Transverse colon (tissue), 4 donors: Measurements from ENCODE around the gene DLX1. TPM values are rescaled to one million over a fixed set of nuclear protein-coding genes. Genes with fewer than 3 reads are reported as not detected.

Source experiments
- DNase-seq: peaks from one replicate; pipeline ENCODE4 v3.0.0-alpha.2; 2019
- H3K27ac ChIP-seq, 4 donors: fragments of 200-600 bp; sonication (generic); 2 replicates each; pipeline ENCODE4 v1.5.1; 2016 to 2018; ENCODE audit warnings: inconsistent platforms in 4 of 4
- H3K27me3 ChIP-seq: fragments of 200-600 bp; sonication (generic); 2 replicates; pipeline ENCODE4 v1.5.1; 2017; ENCODE audit warnings: inconsistent platforms
- H3K36me3 ChIP-seq, 4 donors: fragments of 200-600 bp; sonication (generic); 2 replicates each; pipeline ENCODE4 v1.5.1; 2017 to 2019; ENCODE audit warnings: inconsistent platforms in 4 of 4
- H3K4me1 ChIP-seq, 4 donors: fragments of 200-600 bp; sonication (generic); 2 replicates each; pipeline ENCODE4 v1.5.1; 2017 to 2020; ENCODE audit warnings: inconsistent platforms in 4 of 4
- H3K4me3 ChIP-seq, 4 donors: fragments of 200-600 bp; sonication (generic); 1 replicate in 1 of 4; 2 replicates in 3 of 4; pipeline versions ENCODE4 v1.5.1 to v1.6.1; 2017 to 2019; ENCODE audit warnings: inconsistent platforms in 4 of 4
- H3K9me3 ChIP-seq, 2 donors: fragments of 200-600 bp; sonication (generic); 2 replicates each; pipeline ENCODE4 v1.5.1; 2017 to 2019; ENCODE audit warnings: inconsistent platforms in 2 of 2
- CTCF ChIP-seq, 5 experiments: fragments of 200-600 bp in 3 of 5; fragments of 450-650 bp in 2 of 5; sonication (generic) in 3 of 5; IDR thresholded peaks; 1 replicate in 2 of 5; 2 replicates in 3 of 5; pipeline ENCODE4 v1.5.1; 2016 to 2017; ENCODE audit warnings: antibody characterized with exemption in 5 of 5, inconsistent platforms in 3 of 5, mild to moderate bottlenecking in 2 of 5, moderate library complexity in 1 of 5
- EP300 ChIP-seq: sonication (generic); formaldehyde crosslinking; IDR thresholded peaks from one replicate; pipeline ENCODE4 v1.6.1; 2017; ENCODE audit warnings: antibody characterized with exemption, low read depth
- POLR2A ChIP-seq: fragments of 450-650 bp; IDR thresholded peaks from one replicate; pipeline ENCODE4 v1.6.1; 2016; ENCODE audit warnings: antibody characterized with exemption, mild to moderate bottlenecking, moderate library complexity
- POLR2AphosphoS5 ChIP-seq, 3 donors: sonication (generic); formaldehyde crosslinking; IDR thresholded peaks; one replicate each; pipeline ENCODE4 v1.6.1; 2016; ENCODE audit warnings: antibody characterized with exemption in 3 of 3
- WGBS, 2 donors: methylation state at CpG; one replicate each; pipeline ENCODE4 v1.1.5; 2018; ENCODE audit warnings: low coverage in 1 of 2; 5-methylcytosine and 5-hydroxymethylcytosine counted together
- in situ Hi-C, 4 donors: fragments of 200-750 bp; cut with MboI; loops; one replicate each; pipeline versions ENCODE4 v1.15.0 to v1.15.1; 2017; ENCODE audit warnings: low sequenced_read_pairs in 3 of 4, low pct_ligation_motif_present in 1 of 4, low pct_unique_long_range_greater_than_20kb in 1 of 4
- intact Hi-C: fragments of 100-400 bp; cut with DNase I; formaldehyde crosslinking; loops from one replicate; pipeline ENCODE4 v1.15.1; 2023; ENCODE audit warnings: low total_unique reads
- total RNA-seq, 4 donors: library from RNA; depleted of rRNA; stranded (reverse); fragments of >200 nt; gene quantifications; one replicate each; pipeline ENCODE4 v1.1.0, GENCODE V29; 2016

Gene DLX1
- total RNA-seq, 4 donors from 2014 or later = not detected

GRCh38 chr2:172097557-172098131 is 12.3 kb downstream of the DLX1 start:
- intact Hi-C loops (no loop called here), in situ Hi-C loops (no loop called here)
- Histone ChIP-seq H3K4me3 (no peak overlapping the region), H3K36me3 (no peaks in the 10 kb centered on the region), H3K4me1 (peaks cover 47 to 74% (median 70%) of the 10 kb centered on the region in 4 donors), H3K27ac (no peak overlapping the region), H3K9me3 (no peaks in the 10 kb centered on the region), H3K27me3 (peaks cover 100% of the 10 kb centered on the region)
- TF ChIP-seq EP300 = no peak
- TF ChIP-seq POLR2AphosphoS5 (IDR thresholded peaks at IDR 0.05) = no peak
- no peak for TF ChIP-seq CTCF (IDR thresholded peaks at IDR 0.05)
- no peak for TF ChIP-seq POLR2A
- DNase-seq = no peak
- 17 to 34% methylated on average over 2 to 9 of the region's 9 CpGs for WGBS, 2 donors

GRCh38 chr2:172098287-172098649 is 13.0 kb downstream of the DLX1 start:
- intact Hi-C loops = no loop called here
- Histone ChIP-seq H3K27me3 (peaks cover 100% of the 10 kb centered on the region), H3K36me3 (no peaks in the 10 kb centered on the region), H3K4me1 (peaks cover 47 to 80% (median 76%) of the 10 kb centered on the region in 4 donors), H3K27ac (no peak overlapping the region), H3K4me3 (no peak overlapping the region), H3K9me3 (no peaks in the 10 kb centered on the region)
- DNase-seq = no peak
- WGBS, 2 donors = 25 to 40% methylated on average over 1 of the region's 1 CpG
- TF ChIP-seq EP300 (no peak), POLR2A (no peak)
- in situ Hi-C loops = no loop called here

- Histone ChIP-seq H3K4me1 (peaks cover 47 to 85% (median 78%) of the 10 kb centered on the region in 4 donors), H3K9me3 (no peaks in the 10 kb centered on the region), H3K4me3 (peak overlapping the region in 2 of 4 donors; percentile 14 to 36), H3K27me3 (peaks cover 100% of the 10 kb centered on the region), H3K36me3 (no peaks in the 10 kb centered on the region), H3K27ac (no peak overlapping the region)
- 8 to 12% methylated on average over 11 to 31 of the region's 61 CpGs for WGBS, 2 donors
- intact Hi-C loops = no loop called here
- TF ChIP-seq POLR2AphosphoS5 (IDR thresholded peaks at IDR 0.05) (peak in 1 of 3 donors; percentile 40), CTCF (IDR thresholded peaks at IDR 0.05) (no peak), EP300 (no peak), POLR2A (no peak)
- in situ Hi-C loops = no loop called here
- DNase-seq = peak; percentile 34
These were observed 13.6 kb downstream of the DLX1 start for GRCh38 chr2:172098650-172099471.

GRCh38 chr2:172099472-172100079 is 14.3 kb downstream of the DLX1 start:
- intact Hi-C loops (loop anchor here (5.0 to 10.0 kb wide), 2 partner anchors 395 to 1303 kb away; no protein-coding TSS in a partner anchor), in situ Hi-C loops (loop anchor here (10.0 to 25.0 kb wide), 4 partner anchors 287 to 512 kb away; no protein-coding TSS in a partner anchor)
- H3K4me3 ChIP-seq = peak overlapping the region in 1 of 4 donors; percentile 36
- 4 to 7% methylated on average over 5 to 13 of the region's 13 CpGs for WGBS, 2 donors
- no peaks in the 10 kb centered on the region for H3K36me3 ChIP-seq
- H3K9me3 ChIP-seq = no peaks in the 10 kb centered on the region
- peaks cover 100% of the 10 kb centered on the region for H3K27me3 ChIP-seq
- no peak overlapping the region for H3K27ac ChIP-seq
- peaks cover 44 to 83% (median 75%) of the 10 kb centered on the region in 4 donors for H3K4me1 ChIP-seq
- DNase-seq = no peak
- TF ChIP-seq EP300 = no peak
- peak in 1 of 3 donors; percentile 3 for TF ChIP-seq POLR2AphosphoS5 (IDR thresholded peaks at IDR 0.05)
